Trophoblast cell (in vitro differentiated cells and primary cell): ENCODE measurements around the gene UBAP1L.

Source experiments
- DNase-seq, 2 donors: peaks; one replicate each; pipeline ENCODE4 v3.0.0-alpha.2; 2016
- H2AFZ ChIP-seq: 2 replicates; pipeline ENCODE4 v1.6.1; 2013; ENCODE audit warnings: low read length, moderate library complexity, mild to moderate bottlenecking; ENCODE audit not compliant: insufficient read depth, poor library complexity
- H2AK5ac ChIP-seq: 2 replicates; pipeline ENCODE4 v1.6.1; 2013; ENCODE audit warnings: mild to moderate bottlenecking, low read length
- H2BK120ac ChIP-seq: 2 replicates; pipeline ENCODE4 v1.6.1; 2013; ENCODE audit warnings: low read length, mild to moderate bottlenecking, moderate library complexity; ENCODE audit not compliant: insufficient read depth, poor library complexity
- H2BK12ac ChIP-seq: 2 replicates; pipeline ENCODE4 v1.6.1; 2013; ENCODE audit warnings: mild to moderate bottlenecking, low read length, moderate library complexity
- H2BK5ac ChIP-seq: 2 replicates; pipeline ENCODE4 v1.6.1; 2013; ENCODE audit warnings: low read length, low read depth, moderate library complexity, mild to moderate bottlenecking; ENCODE audit not compliant: poor library complexity
- H3K14ac ChIP-seq: 2 replicates; pipeline ENCODE4 v1.6.1; 2013; ENCODE audit warnings: mild to moderate bottlenecking, low read length
- H3K18ac ChIP-seq: 2 replicates; pipeline ENCODE4 v1.6.1; 2013; ENCODE audit warnings: mild to moderate bottlenecking, low read length
- H3K23ac ChIP-seq: 2 replicates; pipeline ENCODE4 v1.6.1; 2013; ENCODE audit warnings: low read length
- H3K27ac ChIP-seq: 2 replicates; pipeline ENCODE4 v1.5.1; 2013; ENCODE audit warnings: low read depth, mild to moderate bottlenecking, inconsistent platforms, low read length, moderate library complexity
- H3K27me3 ChIP-seq: 2 replicates; pipeline ENCODE4 v1.6.1; 2013; ENCODE audit warnings: inconsistent platforms, mild to moderate bottlenecking, low read length, moderate library complexity; ENCODE audit not compliant: insufficient read depth
- H3K36me3 ChIP-seq, 2 experiments: 1 replicate in 1 of 2; 2 replicates in 1 of 2; pipeline ENCODE4 v1.6.1; 2013; ENCODE audit warnings: low read length in 2 of 2, mild to moderate bottlenecking in 2 of 2, moderate library complexity in 1 of 2; ENCODE audit not compliant: insufficient read depth in 2 of 2, control insufficient read depth in 1 of 2
- H3K4ac ChIP-seq: 2 replicates; pipeline ENCODE4 v1.6.1; 2013; ENCODE audit warnings: low read depth, mild to moderate bottlenecking, low read length, moderate library complexity
- H3K4me1 ChIP-seq, 2 experiments: 1 replicate in 1 of 2; 2 replicates in 1 of 2; pipeline ENCODE4 v1.6.1; 2013; ENCODE audit warnings: low read length in 2 of 2, mild to moderate bottlenecking in 2 of 2, moderate library complexity in 1 of 2; ENCODE audit not compliant: insufficient read depth in 2 of 2, control insufficient read depth in 1 of 2
- H3K4me2 ChIP-seq: 2 replicates; pipeline ENCODE4 v1.6.1; 2013; ENCODE audit warnings: inconsistent platforms, mild to moderate bottlenecking, low read length, moderate library complexity
- H3K4me3 ChIP-seq: 2 replicates; pipeline ENCODE4 v1.5.1; 2013; ENCODE audit warnings: mild to moderate bottlenecking, low read depth, low read length, inconsistent platforms
- H3K79me1 ChIP-seq: one replicate; pipeline ENCODE4 v1.6.1; 2013; ENCODE audit warnings: low read length
- H3K79me2 ChIP-seq: 2 replicates; pipeline ENCODE4 v1.6.1; 2013; ENCODE audit warnings: low read length, mild to moderate bottlenecking; ENCODE audit not compliant: control insufficient read depth, insufficient read depth, poor library complexity
- H3K9ac ChIP-seq: 2 replicates; pipeline ENCODE4 v1.6.1; 2013; ENCODE audit warnings: mild to moderate bottlenecking, low read length
- H3K9me3 ChIP-seq: 2 replicates; pipeline ENCODE4 v1.6.1; 2013; ENCODE audit warnings: low read depth, mild to moderate bottlenecking, control low read depth, inconsistent platforms, low read length; ENCODE audit not compliant: insufficient read depth
- H4K12ac ChIP-seq: 2 replicates; pipeline ENCODE4 v1.6.1; 2013; ENCODE audit warnings: low read depth, mild to moderate bottlenecking, low read length, moderate library complexity
- H4K8ac ChIP-seq: 2 replicates; pipeline ENCODE4 v1.6.1; 2013; ENCODE audit warnings: low read depth, mild to moderate bottlenecking, low read length, moderate library complexity
- H4K91ac ChIP-seq: one replicate; pipeline ENCODE4 v1.6.1; 2013; ENCODE audit warnings: low read depth, mild to moderate bottlenecking, low read length, moderate library complexity
- WGBS: extraction: QIAGEN DNeasy Blood & Tissue Kit; methylation state at CpG from one replicate; pipeline ENCODE4 v1.1.7; 2013; ENCODE audit warnings: missing lambda C conversion rate; ENCODE audit not compliant: insufficient read length, insufficient coverage; ENCODE audit errors: extremely low coverage; 5-methylcytosine and 5-hydroxymethylcytosine counted together

UBAP1L gene

DNA sequence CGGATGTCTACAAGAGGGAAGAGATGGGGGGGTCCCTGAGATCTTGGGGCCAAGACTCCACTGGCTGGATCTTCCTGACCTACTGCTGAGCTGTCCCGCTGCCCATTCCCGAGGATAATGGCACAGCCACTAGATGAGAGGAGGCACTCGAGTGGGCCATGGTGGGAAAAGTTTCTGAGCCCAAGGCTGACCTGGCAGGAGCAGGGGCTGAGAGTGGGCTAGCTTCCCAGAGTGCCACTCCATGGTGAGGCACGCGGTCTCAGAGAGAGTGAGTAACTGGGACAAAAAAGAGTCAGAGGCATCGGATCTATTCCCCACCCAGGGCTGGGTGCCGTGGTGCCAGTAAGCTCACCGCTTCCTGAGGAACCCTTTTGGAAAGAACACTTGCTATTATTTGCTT, 58.9 kb downstream of the UBAP1L start:
- Histone ChIP-seq H2BK12ac (peak overlapping the region; percentile 51), H3K27ac (peak overlapping the region; percentile 42), H2AK5ac (peak overlapping the region; percentile 50), H3K79me2 (no peaks in the 10 kb centered on the region), H3K4me2 (no peak overlapping the region), H3K18ac (peak overlapping the region; percentile 27), H3K9ac (no peak overlapping the region), H3K4me1 (peaks cover 13 to 22% of the 10 kb centered on the region in 2 experiments), H2AFZ (no peak overlapping the region), H2BK120ac (peak overlapping the region; percentile 9), H3K4ac (peak overlapping the region; percentile 28), H2BK5ac (peak overlapping the region; percentile 11), H4K8ac (no peak overlapping the region), H3K14ac (peak overlapping the region; percentile 63), H3K27me3 (no peaks in the 10 kb centered on the region), H3K23ac (no peak overlapping the region), H4K91ac (peak overlapping the region; percentile 52), H3K4me3 (no peak overlapping the region), H4K12ac (no peak overlapping the region), H3K9me3 (peaks cover 2% of the 10 kb centered on the region), H3K36me3 (peaks cover 0 to 2% of the 10 kb centered on the region in 2 experiments), H3K79me1 (peaks cover 3% of the 10 kb centered on the region)
- DNase-seq, result no peak
- no CpG with 5 or more reads among the region's 9 CpGs for WGBS

DNA sequence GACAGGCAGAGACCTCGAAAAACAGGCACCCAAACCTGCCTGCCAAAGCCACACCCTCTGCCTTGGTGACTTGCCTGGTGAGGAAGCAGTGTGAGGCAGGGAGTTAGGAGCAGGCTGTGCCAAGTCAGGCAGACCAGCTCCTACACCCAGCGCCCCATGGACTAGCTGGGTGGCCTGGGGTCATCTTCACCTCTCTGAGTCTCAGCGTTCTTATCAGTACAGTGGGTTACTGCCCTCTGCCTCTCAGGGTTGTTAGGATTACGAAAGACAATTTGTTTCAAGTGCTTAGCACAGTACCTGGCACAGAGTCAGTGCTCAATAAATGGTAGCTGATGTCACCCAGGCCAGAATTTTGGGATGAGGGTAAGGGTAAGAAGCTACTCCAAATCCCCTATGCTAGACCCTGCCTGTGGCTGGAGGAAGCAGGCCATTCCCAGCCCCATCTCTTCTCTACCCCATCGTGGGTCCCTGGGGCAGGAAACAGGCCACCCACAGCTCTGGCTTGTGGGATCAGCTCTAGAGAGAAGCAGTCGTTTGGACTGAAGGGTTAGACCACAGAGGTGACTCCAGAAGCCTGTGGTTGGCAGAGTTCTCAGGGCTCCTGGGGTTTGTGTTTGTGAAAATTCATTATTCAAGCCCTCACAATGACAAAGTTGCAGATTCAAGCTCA, 59.7 kb downstream of the UBAP1L start:
- Histone ChIP-seq H2AK5ac (no peak overlapping the region), H3K14ac (no peak overlapping the region), H2AFZ (no peak overlapping the region), H3K23ac (no peak overlapping the region), H2BK12ac (peak overlapping the region; percentile 63), H3K36me3 (peaks cover 0 to 2% of the 10 kb centered on the region in 2 experiments), H4K8ac (no peak overlapping the region), H3K79me2 (no peaks in the 10 kb centered on the region), H3K9ac (no peak overlapping the region), H4K12ac (no peak overlapping the region), H3K18ac (no peak overlapping the region), H3K79me1 (peaks cover 3% of the 10 kb centered on the region), H4K91ac (no peak overlapping the region), H3K4me1 (peaks cover 13 to 22% of the 10 kb centered on the region in 2 experiments), H3K27me3 (no peaks in the 10 kb centered on the region), H2BK120ac (no peak overlapping the region), H2BK5ac (no peak overlapping the region), H3K9me3 (no peaks in the 10 kb centered on the region), H3K4ac (no peak overlapping the region), H3K4me2 (no peak overlapping the region), H3K27ac (no peak overlapping the region), H3K4me3 (no peak overlapping the region)
- DNase-seq, result no peak
- no CpG with 5 or more reads among the region's 6 CpGs for WGBS

DNA sequence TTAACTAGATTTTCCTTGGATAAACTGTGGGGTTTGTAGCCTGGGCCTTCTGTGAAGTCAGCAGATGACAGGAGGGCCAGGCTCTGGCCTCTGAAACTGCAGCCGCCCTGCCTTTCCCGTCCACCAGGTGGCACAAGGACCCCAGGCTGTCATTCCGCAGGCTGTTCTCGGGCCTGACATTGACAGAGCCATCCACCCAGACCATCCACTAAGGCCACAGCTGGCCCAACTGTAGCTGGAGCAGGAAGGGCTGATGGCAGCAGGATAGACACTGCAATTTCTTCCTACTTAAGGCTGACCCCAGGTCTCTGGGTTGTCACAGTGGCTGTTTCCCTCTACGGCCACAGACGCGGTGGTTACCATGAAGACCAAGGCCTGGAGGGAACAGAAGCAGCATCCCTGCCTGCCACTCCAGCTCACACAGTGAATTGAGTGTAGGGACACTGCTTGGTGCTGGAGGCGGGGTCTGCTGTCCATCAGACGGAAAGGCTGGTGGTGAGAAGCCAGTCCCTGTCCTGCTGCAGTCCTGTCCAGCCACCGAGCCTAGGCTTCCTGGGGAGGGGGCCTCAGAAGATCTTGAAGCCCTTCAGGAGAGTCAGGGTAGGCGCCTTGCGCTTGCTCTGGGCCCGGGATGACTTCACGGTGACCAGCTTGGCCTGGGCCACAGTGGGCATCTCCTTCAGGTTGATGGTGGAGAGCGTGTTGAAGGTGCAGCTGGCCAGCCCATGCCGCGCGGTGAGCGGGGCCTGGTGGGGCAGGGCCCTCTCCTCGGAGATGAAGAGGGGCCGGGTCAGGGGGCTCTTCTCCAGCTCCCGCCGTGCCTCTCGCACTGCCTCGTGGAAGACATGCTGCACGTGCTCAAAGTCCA, 60.4 kb downstream of the UBAP1L start:
- no peak overlapping the region for H3K18ac ChIP-seq
- H2AFZ ChIP-seq, result no peak overlapping the region
- WGBS, result no CpG with 5 or more reads among the region's 26 CpGs
- no peak overlapping the region for H3K14ac ChIP-seq
- no peaks in the 10 kb centered on the region for H3K9me3 ChIP-seq
- peaks cover 13 to 22% of the 10 kb centered on the region in 2 experiments for H3K4me1 ChIP-seq
- no peak overlapping the region for H3K27ac ChIP-seq
- no peak overlapping the region for H2BK120ac ChIP-seq
- peaks cover 3% of the 10 kb centered on the region for H3K79me1 ChIP-seq
- no peaks in the 10 kb centered on the region for H3K27me3 ChIP-seq
- H4K8ac ChIP-seq, result no peak overlapping the region
- H2AK5ac ChIP-seq, result no peak overlapping the region
- no peak overlapping the region for H2BK5ac ChIP-seq
- H3K9ac ChIP-seq, result no peak overlapping the region
- no peak overlapping the region for H3K4me2 ChIP-seq
- H3K4ac ChIP-seq, result no peak overlapping the region
- H3K4me3 ChIP-seq, result no peak overlapping the region
- H2BK12ac ChIP-seq, result no peak overlapping the region
- no peak overlapping the region for H3K23ac ChIP-seq
- H3K79me2 ChIP-seq, result no peaks in the 10 kb centered on the region
- no peak overlapping the region for H4K12ac ChIP-seq
- H3K36me3 ChIP-seq, result peaks cover 0 to 2% of the 10 kb centered on the region in 2 experiments
- H4K91ac ChIP-seq, result no peak overlapping the region
- peak; percentile 48 to 82 for DNase-seq

DNA sequence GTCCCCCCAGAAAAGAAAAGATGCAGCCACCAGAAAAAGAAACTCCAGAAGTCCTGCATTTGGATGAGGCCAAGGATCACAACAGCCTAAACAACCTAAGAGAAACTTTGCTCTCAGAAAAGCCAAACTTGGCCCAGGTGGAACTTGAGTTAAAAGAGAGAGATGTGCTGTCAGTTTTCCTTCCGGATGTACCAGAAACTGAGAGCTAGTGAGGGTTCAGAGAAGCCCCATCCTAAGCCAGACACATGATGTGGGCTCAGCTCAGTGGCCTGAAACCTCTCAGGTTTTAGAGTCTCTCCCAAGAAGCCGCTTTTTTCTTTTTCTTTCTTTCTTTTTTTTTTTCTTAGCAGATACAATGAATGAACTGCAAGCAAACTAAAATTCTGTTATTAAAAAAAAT, 62.0 kb downstream of the UBAP1L start:
- no peaks in the 10 kb centered on the region for H3K27me3 ChIP-seq
- H3K4me1 ChIP-seq, result peaks cover 16 to 25% of the 10 kb centered on the region in 2 experiments
- H2BK120ac ChIP-seq, result no peak overlapping the region
- H3K4me3 ChIP-seq, result no peak overlapping the region
- H2BK5ac ChIP-seq, result no peak overlapping the region
- no peak for DNase-seq
- H3K27ac ChIP-seq, result no peak overlapping the region
- no CpG with 5 or more reads among the region's 2 CpGs for WGBS
- H4K8ac ChIP-seq, result no peak overlapping the region
- no peak overlapping the region for H3K18ac ChIP-seq
- H3K4ac ChIP-seq, result no peak overlapping the region
- H3K9me3 ChIP-seq, result no peaks in the 10 kb centered on the region
- H4K91ac ChIP-seq, result no peak overlapping the region
- no peak overlapping the region for H2AK5ac ChIP-seq
- no peaks in the 10 kb centered on the region for H3K79me2 ChIP-seq
- no peak overlapping the region for H3K23ac ChIP-seq
- H2BK12ac ChIP-seq, result no peak overlapping the region
- no peak overlapping the region for H2AFZ ChIP-seq
- no peak overlapping the region for H4K12ac ChIP-seq
- H3K9ac ChIP-seq, result no peak overlapping the region
- peaks cover 3% of the 10 kb centered on the region for H3K79me1 ChIP-seq
- H3K36me3 ChIP-seq, result peaks cover 0 to 2% of the 10 kb centered on the region in 2 experiments
- no peak overlapping the region for H3K14ac ChIP-seq
- H3K4me2 ChIP-seq, result no peak overlapping the region
